Natural killer cell (primary cell): ENCODE data around the gene DDIT4. TPM values are rescaled to one million over a fixed set of nuclear protein-coding genes. Genes with fewer than 3 reads are reported as not detected.
"Not testable (repeated sequence)": the region's sequence is repeated elsewhere in the genome, so short reads cannot be mapped to it uniquely, and the experiment has no call there.

Experiments
- ATAC-seq, 3 donors: fragments of 150-1000 bp in 2 of 3; fragments of 200-7000 bp in 1 of 3; cut with Tn5 transposase; 1 replicate in 1 of 3; 2 replicates in 2 of 3; pipeline ENCODE4 v1.10.0; 2021; ENCODE audit warnings: mild to moderate bottlenecking in 2 of 3, moderate library complexity in 2 of 3
- DNase-seq, 2 donors: peaks; one replicate each; pipeline versions ENCODE4 v3.0.0 to v3.0.0-alpha.2; 2013 to 2021; ENCODE audit warnings: mixed read lengths in 1 of 2
- H3K27ac ChIP-seq: one replicate; pipeline ENCODE4 v1.5.1; 2013; ENCODE audit warnings: mild to moderate bottlenecking, low read length
- H3K27me3 ChIP-seq: one replicate; pipeline ENCODE4 v1.6.1; 2013; ENCODE audit warnings: low read length; ENCODE audit not compliant: control insufficient read depth, insufficient read depth
- H3K36me3 ChIP-seq: one replicate; pipeline ENCODE4 v1.6.1; 2013; ENCODE audit warnings: low read length; ENCODE audit not compliant: control insufficient read depth, insufficient read depth
- H3K4me1 ChIP-seq: one replicate; pipeline ENCODE4 v1.6.1; 2013; ENCODE audit warnings: low read length; ENCODE audit not compliant: control insufficient read depth, insufficient read depth
- H3K4me3 ChIP-seq: one replicate; pipeline ENCODE4 v1.5.1; 2013; ENCODE audit warnings: low read length
- H3K9me3 ChIP-seq: one replicate; pipeline ENCODE4 v1.6.1; 2013; ENCODE audit warnings: low read length; ENCODE audit not compliant: control insufficient read depth, insufficient read depth
- H3K27ac Mint-ChIP-seq, 2 donors: one replicate each; pipeline ENCODE4 v1.8.0; 2022; ENCODE audit warnings: mild to moderate bottlenecking in 2 of 2, mixed read lengths in 2 of 2, moderate library complexity in 1 of 2
- H3K27me3 Mint-ChIP-seq, 2 donors: one replicate each; pipeline ENCODE4 v1.8.0; 2022; ENCODE audit warnings: low read depth in 2 of 2, mixed read lengths in 2 of 2
- H3K36me3 Mint-ChIP-seq: one replicate; pipeline ENCODE4 v1.8.0; 2022; ENCODE audit warnings: mixed read lengths
- H3K4me1 Mint-ChIP-seq, 2 donors: one replicate each; pipeline ENCODE4 v1.8.0; 2022; ENCODE audit warnings: mixed read lengths in 2 of 2
- H3K4me3 Mint-ChIP-seq: one replicate; pipeline ENCODE4 v1.8.0; 2022; ENCODE audit warnings: mild to moderate bottlenecking, moderate library complexity, mixed read lengths
- H3K9me3 Mint-ChIP-seq, 2 donors: one replicate each; pipeline ENCODE4 v1.8.0; 2022; ENCODE audit warnings: mixed read lengths in 2 of 2
- CTCF ChIP-seq: fragments of 200-600 bp; IDR thresholded peaks from one replicate; pipeline ENCODE4 v1.8.0; 2022; ENCODE audit warnings: antibody characterized with exemption
- WGBS: methylation state at CpG from one replicate; pipeline ENCODE4 v1.1.7; 2013; ENCODE audit warnings: missing lambda C conversion rate; ENCODE audit not compliant: insufficient coverage; 5-methylcytosine and 5-hydroxymethylcytosine counted together
- intact Hi-C: fragments of 100-400 bp; cut with micrococcal nuclease; formaldehyde crosslinking; loops from one replicate; pipeline ENCODE4 v1.14.2; 2022
- total RNA-seq, 4 donors: library from RNA; stranded (reverse); fragments of 120-200 nt in 1 of 4; gene quantifications; one replicate each; pipeline versions ENCODE4 v1.2.3 to v1.2.4, GENCODE V29; 2013 to 2022

The DDIT4 gene
- total RNA-seq, result 100 to 1,000 TPM; 174 to 232 (median 200) TPM
- 136 TPM for total RNA-seq (2013)

GRCh38 chr10:72273410-72274212, at the start of gene DDIT4:
TSS of gene DDIT4 (plus strand) at chr10:72273924. CDS start at chr10:72274217, 293 bp downstream.
- H3K36me3 ChIP-seq, result peaks cover 22% of the 10 kb centered on the region
- Mint-ChIP-seq H3K4me3 (peak within 1 kb of the TSS; percentile 99), H3K4me1 (peaks cover 39 to 64% of the 10 kb centered on the region in 2 donors), H3K27me3 (no peaks in the 10 kb centered on the region), H3K36me3 (peaks cover 8% of the 10 kb centered on the region), H3K9me3 (no peaks in the 10 kb centered on the region), H3K27ac (peak within 1 kb of the TSS; percentile 91 to 94)
- ATAC-seq (peak; percentile 90 to 98 (median 90)), DNase-seq (peak; percentile 98)
- TF ChIP-seq CTCF, result no peak
- H3K27ac ChIP-seq, result peak within 1 kb of the TSS; percentile 82
- intact Hi-C loops, result loop anchor here (1.0 to 2.0 kb wide), 5 partner anchors 12 to 62 kb away; partner anchors contain the start of genes ANAPC16 and ASCC1
- under 1% methylated on average over 67 of the region's 67 CpGs for WGBS
- H3K9me3 ChIP-seq, result no peaks in the 10 kb centered on the region
- no peaks in the 10 kb centered on the region for H3K27me3 ChIP-seq
- H3K4me1 ChIP-seq, result peaks cover 48% of the 10 kb centered on the region
- H3K4me3 ChIP-seq, result peak within 1 kb of the TSS; percentile 90

GRCh38 chr10:72224191-72224590, 49.5 kb upstream of the DDIT4 start:
- Histone ChIP-seq H3K36me3 (peaks cover 32% of the 10 kb centered on the region), H3K4me1 (peaks cover 12% of the 10 kb centered on the region)
- H3K27ac ChIP-seq, H3K4me3 Mint-ChIP-seq, H3K4me3 ChIP-seq, DNase-seq, H3K9me3 Mint-ChIP-seq, H3K36me3 Mint-ChIP-seq, ATAC-seq, H3K27me3 ChIP-seq, intact Hi-C loops, H3K9me3 ChIP-seq, H3K27me3 Mint-ChIP-seq: not testable (repeated sequence)
- 98% methylated on average over 6 of the region's 6 CpGs for WGBS
- H3K27ac Mint-ChIP-seq, result peak overlapping the region; percentile 43 to 72
- peaks cover 2 to 26% of the 10 kb centered on the region in 2 donors for H3K4me1 Mint-ChIP-seq

- no peak for TF ChIP-seq CTCF
- Histone ChIP-seq H3K27me3 (no peaks in the 10 kb centered on the region), H3K27ac (no peak overlapping the region), H3K4me1 (peaks cover 8% of the 10 kb centered on the region), H3K4me3 (no peak overlapping the region), H3K9me3 (no peaks in the 10 kb centered on the region), H3K36me3 (peaks cover 45% of the 10 kb centered on the region)
- Mint-ChIP-seq H3K27ac (peak overlapping the region; percentile 68 to 71), H3K27me3 (no peaks in the 10 kb centered on the region), H3K9me3 (no peaks in the 10 kb centered on the region), H3K4me1 (peaks cover 14 to 32% of the 10 kb centered on the region in 2 donors), H3K36me3 (peaks cover 14% of the 10 kb centered on the region), H3K4me3 (no peak overlapping the region)
- no peak for ATAC-seq
- intact Hi-C loops, result no loop called here
- WGBS, result 75% methylated on average over 6 of the region's 6 CpGs
- no peak for DNase-seq
These were observed 47.2 kb upstream of the DDIT4 start for GRCh38 chr10:72226418-72227027.

GRCh38 chr10:72227826-72228225, 45.9 kb upstream of the DDIT4 start:
- DNase-seq (no peak), ATAC-seq (no peak)
- TF ChIP-seq CTCF, result no peak

More at GRCh38 chr10:72227826-72228225, 45.9 kb upstream of the DDIT4 start:
- Mint-ChIP-seq H3K4me3 (no peak overlapping the region), H3K27me3 (no peaks in the 10 kb centered on the region), H3K27ac (peak overlapping the region in 1 of 2 donors; percentile 5), H3K36me3 (peaks cover 14% of the 10 kb centered on the region), H3K4me1 (peaks cover 14 to 32% of the 10 kb centered on the region in 2 donors), H3K9me3 (no peaks in the 10 kb centered on the region)
- H3K4me3 ChIP-seq, result no peak overlapping the region
- H3K4me1 ChIP-seq, result peaks cover 8% of the 10 kb centered on the region
- no peaks in the 10 kb centered on the region for H3K9me3 ChIP-seq
- WGBS, result 74% methylated on average over 5 of the region's 6 CpGs
- H3K36me3 ChIP-seq, result peaks cover 45% of the 10 kb centered on the region
- H3K27ac ChIP-seq, result no peak overlapping the region
- H3K27me3 ChIP-seq, result no peaks in the 10 kb centered on the region
- intact Hi-C loops, result no loop called here
